HG02973 (cell line): ENCODE measurements around the gene UBE2U.

ENCODE experiments used
- ATAC-seq: cut with Tn5 transposase; IDR thresholded peaks from one replicate; pipeline ENCODE4 v1.9.1; 2021; ENCODE audit warnings: moderate library complexity; ENCODE audit not compliant: unreplicated experiment

UBE2U gene

GRCh38 chr1:64203420-64203819, at the start of gene UBE2U:
Gene UBE2U (plus strand): TSS chr1:64203623. CDS start chr1:64204051, 428 bp downstream.
- ATAC-seq = no peak

GRCh38 chr1:64155278-64155677, 48.1 kb upstream of the UBE2U start:
- no peak for ATAC-seq

GRCh38 chr1:64161357-64161941, 42.0 kb upstream of the UBE2U start:
- ATAC-seq = no peak

GRCh38 chr1:64162151-64162550, 41.3 kb upstream of the UBE2U start:
- no peak for ATAC-seq

GRCh38 chr1:64162804-64163203, 40.6 kb upstream of the UBE2U start:
- no peak for ATAC-seq

GRCh38 chr1:64163431-64163830, 40.0 kb upstream of the UBE2U start:
- no peak for ATAC-seq

GRCh38 chr1:64163970-64164369, 39.5 kb upstream of the UBE2U start:
- ATAC-seq = no peak

- ATAC-seq = no peak
These were observed 36.8 kb upstream of the UBE2U start for GRCh38 chr1:64166629-64167028.

- ATAC-seq = no peak
These were observed 36.2 kb upstream of the UBE2U start for GRCh38 chr1:64167176-64167575.

GRCh38 chr1:64171246-64171645, 32.2 kb upstream of the UBE2U start:
- no peak for ATAC-seq

GRCh38 chr1:64171797-64172281, 31.6 kb upstream of the UBE2U start:
- ATAC-seq = peak; percentile 80

GRCh38 chr1:64172458-64172983, 30.9 kb upstream of the UBE2U start:
- peak; percentile 66 for ATAC-seq

GRCh38 chr1:64173336-64173940, 30.0 kb upstream of the UBE2U start:
- no peak for ATAC-seq

GRCh38 chr1:64175639-64176038, 27.8 kb upstream of the UBE2U start:
- no peak for ATAC-seq

GRCh38 chr1:64176659-64177058, 26.8 kb upstream of the UBE2U start:
- no peak for ATAC-seq

- ATAC-seq = no peak
These were observed 23.8 kb upstream of the UBE2U start for GRCh38 chr1:64179588-64179987.

GRCh38 chr1:64182207-64182606, 21.2 kb upstream of the UBE2U start:
- ATAC-seq = no peak

GRCh38 chr1:64183395-64184002, 19.9 kb upstream of the UBE2U start:
- no peak for ATAC-seq

GRCh38 chr1:64184003-64184440, 19.4 kb upstream of the UBE2U start:
- ATAC-seq = no peak

- no peak for ATAC-seq
These were observed 17.1 kb upstream of the UBE2U start for GRCh38 chr1:64186138-64186897.

GRCh38 chr1:64186898-64187280, 16.5 kb upstream of the UBE2U start:
- no peak for ATAC-seq
